Neural cell (in vitro differentiated cells): ENCODE data around the gene WDR55.
"Not testable (repeated sequence)": the region's sequence is repeated elsewhere in the genome, so short reads cannot be mapped to it uniquely, and the experiment has no call there.

Source experiments
- EP300 ChIP-seq: fragments of 450-650 bp; conservative IDR thresholded peaks from 2 replicates; pipeline ENCODE4 v1.6.1; 2014; ENCODE audit warnings: antibody characterized with exemption, mild to moderate bottlenecking, moderate library complexity; ENCODE audit not compliant: poor library complexity, severe bottlenecking
- EZH2 ChIP-seq: fragments of 200-600, 300-800 bp; shearing (Covaris generic), sonication (generic); IDR thresholded peaks from 2 replicates; pipeline ENCODE4 v1.6.1; 2014; ENCODE audit warnings: antibody characterized with exemption, low read length, borderline replicate concordance, mild to moderate bottlenecking; ENCODE audit not compliant: insufficient read depth, poor library complexity, severe bottlenecking
- POLR2AphosphoS5 ChIP-seq: IDR thresholded peaks from 2 replicates; pipeline ENCODE4 v1.6.1; 2012
- SMC3 ChIP-seq: fragments of 450-650 bp; conservative IDR thresholded peaks from 2 replicates; pipeline ENCODE4 v1.6.1; 2014; ENCODE audit warnings: antibody characterized with exemption, mild to moderate bottlenecking, moderate library complexity; ENCODE audit not compliant: poor library complexity
- TF ChIP-seq, protein P1 (sequence below): fragments of 450-650 bp; IDR thresholded peaks from 2 replicates; pipeline ENCODE4 v1.5.1; 2014; ENCODE audit warnings: antibody characterized with exemption, mild to moderate bottlenecking, moderate library complexity; ENCODE audit not compliant: poor library complexity, severe bottlenecking

DNA sequence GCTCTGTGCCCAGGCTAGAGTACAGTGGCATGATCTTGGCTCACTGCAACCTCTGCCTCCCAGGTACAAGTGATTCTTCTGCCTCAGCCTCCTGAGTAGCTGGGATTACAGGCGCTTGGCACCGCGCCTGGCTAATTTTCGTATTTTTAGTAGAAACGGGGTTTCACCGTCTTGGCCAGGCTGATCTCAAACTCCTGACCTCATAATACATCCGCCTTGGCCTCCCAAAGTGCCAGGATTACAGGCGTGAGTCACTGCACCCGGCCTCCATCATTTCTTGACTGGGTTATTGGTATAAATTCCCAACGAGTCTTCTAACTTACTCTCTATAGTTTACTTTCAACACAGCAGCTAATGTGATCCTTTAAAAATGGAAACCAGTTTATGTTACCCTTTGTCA lies 39.8 kb upstream of the WDR55 start:
- not testable (repeated sequence) for TF ChIP-seq EZH2, POLR2AphosphoS5, SMC3, EP300
- TF ChIP-seq, protein P1, sequence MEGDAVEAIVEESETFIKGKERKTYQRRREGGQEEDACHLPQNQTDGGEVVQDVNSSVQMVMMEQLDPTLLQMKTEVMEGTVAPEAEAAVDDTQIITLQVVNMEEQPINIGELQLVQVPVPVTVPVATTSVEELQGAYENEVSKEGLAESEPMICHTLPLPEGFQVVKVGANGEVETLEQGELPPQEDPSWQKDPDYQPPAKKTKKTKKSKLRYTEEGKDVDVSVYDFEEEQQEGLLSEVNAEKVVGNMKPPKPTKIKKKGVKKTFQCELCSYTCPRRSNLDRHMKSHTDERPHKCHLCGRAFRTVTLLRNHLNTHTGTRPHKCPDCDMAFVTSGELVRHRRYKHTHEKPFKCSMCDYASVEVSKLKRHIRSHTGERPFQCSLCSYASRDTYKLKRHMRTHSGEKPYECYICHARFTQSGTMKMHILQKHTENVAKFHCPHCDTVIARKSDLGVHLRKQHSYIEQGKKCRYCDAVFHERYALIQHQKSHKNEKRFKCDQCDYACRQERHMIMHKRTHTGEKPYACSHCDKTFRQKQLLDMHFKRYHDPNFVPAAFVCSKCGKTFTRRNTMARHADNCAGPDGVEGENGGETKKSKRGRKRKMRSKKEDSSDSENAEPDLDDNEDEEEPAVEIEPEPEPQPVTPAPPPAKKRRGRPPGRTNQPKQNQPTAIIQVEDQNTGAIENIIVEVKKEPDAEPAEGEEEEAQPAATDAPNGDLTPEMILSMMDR: not testable (repeated sequence)
